HEK293 (cell line): ENCODE data around the gene PLXND1.

Source experiments
- CTCF ChIA-PET: fragments of 350-600 bp; formaldehyde crosslinking; extraction: SDS; loops from one replicate; lab custom pipeline; 2021; ENCODE audit warnings: antibody characterized with exemption; lab: Yijun Ruan, JAX
- POLR2A ChIA-PET: fragments of 300-600 bp; formaldehyde crosslinking; extraction: SDS; loops from one replicate; lab custom pipeline; 2020; ENCODE audit warnings: antibody characterized with exemption, inconsistent platforms; lab: Yijun Ruan, JAX
- H3K27ac ChIP-seq: fragments of 200-500 bp; sonication (Bioruptor generic); 2 replicates; pipeline ENCODE4 v1.5.1; 2014; ENCODE audit warnings: low read depth, low read length, control low read depth, inconsistent platforms; ENCODE audit errors: extremely low read depth
- H3K36me3 ChIP-seq, 2 experiments: fragments of 200-500 bp in 1 of 2; sonication (Bioruptor generic) in 1 of 2; 1 replicate in 1 of 2; 2 replicates in 1 of 2; pipeline ENCODE4 v1.5.1; 2014 to 2017; ENCODE audit warnings: inconsistent platforms in 2 of 2, low read length in 2 of 2; ENCODE audit not compliant: control insufficient read depth in 2 of 2, insufficient read depth in 1 of 2
- H3K4me1 ChIP-seq: fragments of 200-500 bp; sonication (Bioruptor generic); 2 replicates; pipeline ENCODE4 v1.5.1; 2014; ENCODE audit warnings: mild to moderate bottlenecking, low read length, inconsistent platforms; ENCODE audit not compliant: control insufficient read depth, insufficient read depth
- H3K4me3 ChIP-seq: 2 replicates; pipeline ENCODE4 v1.5.1; 2011; ENCODE audit warnings: low read depth, mild to moderate bottlenecking, control low read depth, low read length, moderate library complexity
- H3K9me3 ChIP-seq: fragments of 200-500 bp; sonication (Bioruptor generic); 2 replicates; pipeline ENCODE4 v1.5.1; 2014; ENCODE audit warnings: low read depth, low read length, inconsistent platforms; ENCODE audit not compliant: control insufficient read depth, insufficient read depth
- BCL11B ChIP-seq: fragments of 450-650 bp; formaldehyde crosslinking; IDR thresholded peaks from 2 replicates; pipeline ENCODE4 v1.5.1; 2016; ENCODE audit warnings: low read depth, missing biosample characterization, missing genetic modification characterization
- GFI1B ChIP-seq: fragments of 450-650 bp; formaldehyde crosslinking; IDR thresholded peaks from 2 replicates; pipeline ENCODE4 v1.5.1; 2016; ENCODE audit warnings: missing biosample characterization, missing genetic modification characterization
- GLIS2 ChIP-seq: fragments of 450-650 bp; formaldehyde crosslinking; IDR thresholded peaks from 2 replicates; pipeline ENCODE4 v1.5.1; 2016; ENCODE audit warnings: missing biosample characterization, missing genetic modification characterization
- KLF8 ChIP-seq: fragments of 450-650 bp; formaldehyde crosslinking; IDR thresholded peaks from 2 replicates; pipeline ENCODE4 v1.5.1; 2016; ENCODE audit warnings: missing biosample characterization, missing genetic modification characterization
- OVOL3 ChIP-seq: fragments of 450-650 bp; formaldehyde crosslinking; IDR thresholded peaks from 2 replicates; pipeline ENCODE4 v1.5.1; 2016; ENCODE audit warnings: missing biosample characterization, missing genetic modification characterization
- SETDB1 ChIP-seq: IDR thresholded peaks from one replicate; pipeline ENCODE4 v1.6.1; 2017; ENCODE audit warnings: mild to moderate bottlenecking, low read length, moderate library complexity, mixed read lengths; ENCODE audit not compliant: insufficient read length
- ZBTB17 ChIP-seq: fragments of 450-650 bp; formaldehyde crosslinking; IDR thresholded peaks from 2 replicates; pipeline ENCODE4 v1.5.1; 2016; ENCODE audit warnings: missing biosample characterization, missing genetic modification characterization
- ZNF138 ChIP-seq: fragments of 450-650 bp; formaldehyde crosslinking; IDR thresholded peaks from 2 replicates; pipeline ENCODE4 v1.5.1; 2016; ENCODE audit warnings: missing biosample characterization, missing genetic modification characterization, borderline replicate concordance
- ZNF140 ChIP-seq: fragments of 450-650 bp; formaldehyde crosslinking; IDR thresholded peaks from 2 replicates; pipeline ENCODE4 v1.5.1; 2016; ENCODE audit warnings: missing biosample characterization, missing genetic modification characterization
- ZNF157 ChIP-seq: fragments of 450-650 bp; formaldehyde crosslinking; IDR thresholded peaks from 2 replicates; pipeline ENCODE4 v1.5.1; 2016; ENCODE audit warnings: missing biosample characterization, missing genetic modification characterization
- ZNF169 ChIP-seq: fragments of 450-650 bp; formaldehyde crosslinking; IDR thresholded peaks from 2 replicates; pipeline ENCODE4 v1.5.1; 2016; ENCODE audit warnings: missing biosample characterization, missing genetic modification characterization
- ZNF184 ChIP-seq: fragments of 450-650 bp; IDR thresholded peaks from 2 replicates; pipeline ENCODE4 v1.5.1; 2018; ENCODE audit warnings: missing biosample characterization, mild to moderate bottlenecking, missing genetic modification characterization
- ZNF202 ChIP-seq: fragments of 450-650 bp; formaldehyde crosslinking; IDR thresholded peaks from 2 replicates; pipeline ENCODE4 v1.5.1; 2016; ENCODE audit warnings: missing biosample characterization, missing genetic modification characterization, borderline replicate concordance
- ZNF24 ChIP-seq: fragments of 450-650 bp; formaldehyde crosslinking; IDR thresholded peaks from 2 replicates; pipeline ENCODE4 v1.5.1; 2016; ENCODE audit warnings: missing biosample characterization, missing genetic modification characterization
- ZNF302 ChIP-seq: fragments of 450-650 bp; formaldehyde crosslinking; IDR thresholded peaks from 2 replicates; pipeline ENCODE4 v1.5.1; 2016; ENCODE audit warnings: missing biosample characterization, missing genetic modification characterization, low read depth
- ZNF521 ChIP-seq: fragments of 450-650 bp; formaldehyde crosslinking; IDR thresholded peaks from 2 replicates; pipeline ENCODE4 v1.5.1; 2017; ENCODE audit warnings: missing biosample characterization, mild to moderate bottlenecking, missing genetic modification characterization
- ZNF600 ChIP-seq: fragments of 450-650 bp; formaldehyde crosslinking; IDR thresholded peaks from 2 replicates; pipeline ENCODE4 v1.5.1; 2016; ENCODE audit warnings: missing biosample characterization, missing genetic modification characterization
- ZNF629 ChIP-seq: fragments of 450-650 bp; formaldehyde crosslinking; IDR thresholded peaks from 2 replicates; pipeline ENCODE4 v1.5.1; 2017; ENCODE audit warnings: missing biosample characterization, missing genetic modification characterization
- ZNF654 ChIP-seq: fragments of 450-650 bp; formaldehyde crosslinking; IDR thresholded peaks from 2 replicates; pipeline ENCODE4 v1.5.1; 2016; ENCODE audit warnings: low read depth, missing biosample characterization, missing genetic modification characterization
- ZNF768 ChIP-seq: fragments of 450-650 bp; formaldehyde crosslinking; IDR thresholded peaks from 2 replicates; pipeline ENCODE4 v1.5.1; 2018; ENCODE audit warnings: missing biosample characterization, mild to moderate bottlenecking, missing genetic modification characterization
- ZNF792 ChIP-seq: fragments of 450-650 bp; formaldehyde crosslinking; IDR thresholded peaks from 2 replicates; pipeline ENCODE4 v1.5.1; 2016; ENCODE audit warnings: missing biosample characterization, missing genetic modification characterization
- TF ChIP-seq, protein P1 (sequence below): fragments of 450-650 bp; formaldehyde crosslinking; IDR thresholded peaks from 2 replicates; pipeline ENCODE4 v1.5.1; 2017; ENCODE audit warnings: missing biosample characterization, missing genetic modification characterization
- TF ChIP-seq, protein P2 (sequence below): fragments of 450-650 bp; formaldehyde crosslinking; IDR thresholded peaks from 2 replicates; pipeline ENCODE4 v1.5.1; 2016; ENCODE audit warnings: missing biosample characterization, missing genetic modification characterization

The PLXND1 gene

GRCh38 chr3:129602309-129602708 lies 4.2 kb downstream of the PLXND1 start:
- Histone ChIP-seq H3K36me3 (no peaks in the 10 kb centered on the region), H3K4me1 (no peaks in the 10 kb centered on the region)
- CTCF ChIA-PET: no interaction called here

DNA sequence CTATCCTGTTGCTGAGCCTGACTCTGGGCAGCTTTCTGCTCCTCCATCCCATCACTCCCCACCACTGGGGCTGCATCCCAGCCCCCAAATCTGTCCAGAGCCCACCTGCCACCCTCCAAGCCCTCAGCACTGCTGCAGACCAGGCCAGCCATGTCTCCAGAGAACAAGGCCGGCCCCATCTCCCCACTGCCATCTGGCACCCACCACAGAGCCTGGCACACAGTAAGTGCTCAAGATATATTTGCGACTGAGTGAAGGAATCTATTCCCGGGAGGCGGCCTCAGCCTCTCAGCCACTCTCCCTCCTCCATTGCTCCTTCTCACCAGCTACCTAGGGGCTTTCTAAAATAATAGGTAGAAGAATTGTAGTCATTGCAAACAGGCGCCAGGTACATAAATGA lies 4.8 kb downstream of the PLXND1 start:
- no peaks in the 10 kb centered on the region for H3K36me3 ChIP-seq
- no peak overlapping the region for H3K4me3 ChIP-seq
- CTCF ChIA-PET: no interaction called here
- no peak overlapping the region for H3K27ac ChIP-seq
- TF ChIP-seq ZNF140 (tag by site-specific recombination): no peak
- no peak for TF ChIP-seq ZNF521
- no peak for TF ChIP-seq ZNF202 (tag by site-specific recombination)
- no peak for TF ChIP-seq SETDB1
- TF ChIP-seq ZNF654 (tag by site-specific recombination): no peak
- TF ChIP-seq ZNF600 (tag by site-specific recombination): no peak
- no peak for TF ChIP-seq ZNF792
- TF ChIP-seq, protein P1, sequence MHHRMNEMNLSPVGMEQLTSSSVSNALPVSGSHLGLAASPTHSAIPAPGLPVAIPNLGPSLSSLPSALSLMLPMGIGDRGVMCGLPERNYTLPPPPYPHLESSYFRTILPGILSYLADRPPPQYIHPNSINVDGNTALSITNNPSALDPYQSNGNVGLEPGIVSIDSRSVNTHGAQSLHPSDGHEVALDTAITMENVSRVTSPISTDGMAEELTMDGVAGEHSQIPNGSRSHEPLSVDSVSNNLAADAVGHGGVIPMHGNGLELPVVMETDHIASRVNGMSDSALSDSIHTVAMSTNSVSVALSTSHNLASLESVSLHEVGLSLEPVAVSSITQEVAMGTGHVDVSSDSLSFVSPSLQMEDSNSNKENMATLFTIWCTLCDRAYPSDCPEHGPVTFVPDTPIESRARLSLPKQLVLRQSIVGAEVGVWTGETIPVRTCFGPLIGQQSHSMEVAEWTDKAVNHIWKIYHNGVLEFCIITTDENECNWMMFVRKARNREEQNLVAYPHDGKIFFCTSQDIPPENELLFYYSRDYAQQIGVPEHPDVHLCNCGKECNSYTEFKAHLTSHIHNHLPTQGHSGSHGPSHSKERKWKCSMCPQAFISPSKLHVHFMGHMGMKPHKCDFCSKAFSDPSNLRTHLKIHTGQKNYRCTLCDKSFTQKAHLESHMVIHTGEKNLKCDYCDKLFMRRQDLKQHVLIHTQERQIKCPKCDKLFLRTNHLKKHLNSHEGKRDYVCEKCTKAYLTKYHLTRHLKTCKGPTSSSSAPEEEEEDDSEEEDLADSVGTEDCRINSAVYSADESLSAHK (tag by site-specific recombination): no peak
- no peak for TF ChIP-seq ZNF629
- no peak for TF ChIP-seq ZNF302 (tag by site-specific recombination)
- no peak for TF ChIP-seq ZBTB17 (tag by site-specific recombination)
- no peak for TF ChIP-seq ZNF169 (tag by site-specific recombination)
- no peak for TF ChIP-seq ZNF24
- no peak for TF ChIP-seq GLIS2 (tag by site-specific recombination)
- TF ChIP-seq, all 188 proteins: peak for 0
- H3K4me1 ChIP-seq: no peaks in the 10 kb centered on the region
- POLR2A ChIA-PET: no interaction called here
- no peaks in the 10 kb centered on the region for H3K9me3 ChIP-seq

More at GRCh38 chr3:129602309-129602708, 4.2 kb downstream of the PLXND1 start:
- POLR2A ChIA-PET: no interaction called here
- H3K9me3 ChIP-seq: no peaks in the 10 kb centered on the region
- no peak overlapping the region for H3K27ac ChIP-seq
- no peak overlapping the region for H3K4me3 ChIP-seq
- TF ChIP-seq, protein P2, sequence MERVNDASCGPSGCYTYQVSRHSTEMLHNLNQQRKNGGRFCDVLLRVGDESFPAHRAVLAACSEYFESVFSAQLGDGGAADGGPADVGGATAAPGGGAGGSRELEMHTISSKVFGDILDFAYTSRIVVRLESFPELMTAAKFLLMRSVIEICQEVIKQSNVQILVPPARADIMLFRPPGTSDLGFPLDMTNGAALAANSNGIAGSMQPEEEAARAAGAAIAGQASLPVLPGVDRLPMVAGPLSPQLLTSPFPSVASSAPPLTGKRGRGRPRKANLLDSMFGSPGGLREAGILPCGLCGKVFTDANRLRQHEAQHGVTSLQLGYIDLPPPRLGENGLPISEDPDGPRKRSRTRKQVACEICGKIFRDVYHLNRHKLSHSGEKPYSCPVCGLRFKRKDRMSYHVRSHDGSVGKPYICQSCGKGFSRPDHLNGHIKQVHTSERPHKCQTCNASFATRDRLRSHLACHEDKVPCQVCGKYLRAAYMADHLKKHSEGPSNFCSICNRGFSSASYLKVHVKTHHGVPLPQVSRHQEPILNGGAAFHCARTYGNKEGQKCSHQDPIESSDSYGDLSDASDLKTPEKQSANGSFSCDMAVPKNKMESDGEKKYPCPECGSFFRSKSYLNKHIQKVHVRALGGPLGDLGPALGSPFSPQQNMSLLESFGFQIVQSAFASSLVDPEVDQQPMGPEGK (tag by site-specific recombination): no peak
- no peak for TF ChIP-seq KLF8 (tag by site-specific recombination)
- no peak for TF ChIP-seq ZNF24
- no peak for TF ChIP-seq ZNF138
- TF ChIP-seq ZNF184 (tag by site-specific recombination): no peak
- no peak for TF ChIP-seq BCL11B (tag by site-specific recombination)
- TF ChIP-seq ZNF157: no peak
- no peak for TF ChIP-seq ZNF768 (tag by site-specific recombination)
- no peak for TF ChIP-seq OVOL3 (tag by site-specific recombination)
- TF ChIP-seq GFI1B (tag by site-specific recombination): no peak
